Esophagus squamous epithelium (tissue), 4 donors: ENCODE results near the gene GALNTL6.

Source experiments
- CTCF ChIP-seq, 6 experiments: fragments of 450-650 bp in 4 of 6; fragments of 200-600 bp in 2 of 6; sonication (generic) in 2 of 6; IDR thresholded peaks; one replicate each; pipeline ENCODE4 v1.5.1; 2016 to 2019; ENCODE audit warnings: antibody characterized with exemption in 6 of 6, mild to moderate bottlenecking in 4 of 6, moderate library complexity in 4 of 6
- POLR2A ChIP-seq, 4 donors: fragments of 450-650 bp; IDR thresholded peaks; one replicate each; pipeline ENCODE4 v1.6.1; 2017; ENCODE audit warnings: antibody characterized with exemption in 4 of 4, mild to moderate bottlenecking in 4 of 4, moderate library complexity in 3 of 4

- TF ChIP-seq POLR2A (IDR thresholded peaks at IDR 0.05), result no peak
- no peak for TF ChIP-seq CTCF (IDR thresholded peaks at IDR 0.05)
Measured at GRCh38 chr4:172989984-172990820, 1177.0 kb downstream of the GALNTL6 start.
